T-helper 1 cell (primary cell): ENCODE data around the gene ZG16.
"Not testable (repeated sequence)": the region's sequence is repeated elsewhere in the genome, so short reads cannot be mapped to it uniquely, and the experiment has no call there.

ENCODE experiments used
- DNase-seq, 5 donors: peaks; one replicate each; pipeline ENCODE4 v3.0.0-alpha.2; 2012 to 2020
- total RNA-seq, 4 donors: gene quantifications; one replicate each; lab custom pipeline; 2026; lab: John Stamatoyannopoulos, UW

The ZG16 gene, protein sequence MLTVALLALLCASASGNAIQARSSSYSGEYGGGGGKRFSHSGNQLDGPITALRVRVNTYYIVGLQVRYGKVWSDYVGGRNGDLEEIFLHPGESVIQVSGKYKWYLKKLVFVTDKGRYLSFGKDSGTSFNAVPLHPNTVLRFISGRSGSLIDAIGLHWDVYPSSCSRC
- total RNA-seq, result 0 reads per million in 4 donors

DNA sequence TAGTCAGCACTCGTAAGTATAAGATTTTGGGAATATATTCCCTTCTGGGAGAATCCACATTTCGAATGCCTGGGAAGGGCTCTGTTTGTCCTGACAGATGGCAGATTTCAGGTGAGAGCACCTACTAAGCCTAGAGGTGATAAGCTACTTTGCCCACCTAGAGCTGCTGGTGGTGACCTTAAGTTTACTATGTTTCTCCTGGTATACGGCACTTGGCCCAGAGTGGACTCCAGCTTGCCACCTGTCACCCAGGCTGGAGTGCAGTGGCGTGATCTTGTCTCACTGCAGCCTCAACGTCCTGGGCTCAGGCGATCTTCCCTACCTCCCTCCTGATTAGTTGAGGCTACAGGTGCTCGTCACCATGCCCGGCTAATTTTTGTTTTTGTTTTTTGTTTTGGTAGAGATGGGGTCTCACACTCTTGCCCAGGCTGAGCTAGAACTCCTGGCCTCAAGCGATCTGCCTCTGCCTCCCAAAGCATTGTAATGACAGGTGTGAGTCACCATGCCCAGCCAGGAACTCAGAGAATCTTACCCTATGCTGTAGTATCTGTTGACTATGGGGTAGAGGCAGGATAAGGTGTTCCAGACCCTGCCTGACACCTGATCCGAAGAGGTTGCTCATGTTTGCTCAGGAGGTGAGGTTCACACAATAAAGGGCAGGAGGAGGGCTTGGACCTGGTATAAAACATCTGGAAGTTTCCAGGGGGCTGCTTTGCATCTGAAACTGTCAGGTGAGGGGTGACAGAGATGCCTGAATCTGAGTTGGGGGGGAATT is at the start of gene ZG16:
Gene ZG16, plus strand, starts transcription at position 681 of the 775 bp plus-strand sequence. CDS start 1,011 bp downstream, outside the sequence.
- no peak for DNase-seq

DNA sequence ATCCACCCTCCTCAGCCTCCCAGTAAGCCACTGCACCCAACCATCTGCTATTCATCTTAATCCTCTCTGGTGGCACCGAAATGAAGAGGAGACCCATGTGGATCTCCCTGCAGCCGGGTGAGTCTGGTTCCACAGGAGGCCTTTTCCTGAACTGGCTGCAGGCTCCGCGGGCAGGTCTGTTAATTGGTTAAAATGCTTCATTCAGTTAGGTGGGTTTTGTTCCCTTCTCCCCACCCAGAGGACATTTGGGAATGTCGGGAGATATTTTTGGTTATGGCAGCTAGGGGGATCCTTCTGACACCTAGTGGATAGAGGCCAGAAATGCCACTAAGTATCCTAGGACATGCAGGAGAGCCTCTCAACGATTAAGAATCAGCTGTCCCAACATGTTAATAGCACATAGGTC is 48.9 kb upstream of the ZG16 start:
- DNase-seq, result no peak

DNA sequence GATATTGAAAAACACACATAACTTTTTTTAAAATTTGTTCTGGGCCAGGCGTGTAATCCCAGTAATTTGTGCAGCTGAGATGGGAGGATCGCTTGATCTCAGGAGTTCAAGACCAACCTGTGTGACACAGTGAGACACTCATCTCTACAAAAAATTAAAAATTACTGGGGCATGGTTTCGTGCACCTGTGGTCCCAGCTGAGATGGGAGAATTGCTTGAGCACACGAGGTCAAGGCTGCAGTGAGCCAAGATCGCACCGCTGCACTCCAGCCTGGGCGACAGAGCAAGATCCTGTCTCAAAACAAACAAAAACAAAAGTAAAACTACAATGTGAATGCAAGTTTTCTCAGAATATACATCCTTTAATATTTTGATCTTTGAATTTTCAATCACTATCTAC is 47.4 kb upstream of the ZG16 start:
- DNase-seq, result no peak

DNA sequence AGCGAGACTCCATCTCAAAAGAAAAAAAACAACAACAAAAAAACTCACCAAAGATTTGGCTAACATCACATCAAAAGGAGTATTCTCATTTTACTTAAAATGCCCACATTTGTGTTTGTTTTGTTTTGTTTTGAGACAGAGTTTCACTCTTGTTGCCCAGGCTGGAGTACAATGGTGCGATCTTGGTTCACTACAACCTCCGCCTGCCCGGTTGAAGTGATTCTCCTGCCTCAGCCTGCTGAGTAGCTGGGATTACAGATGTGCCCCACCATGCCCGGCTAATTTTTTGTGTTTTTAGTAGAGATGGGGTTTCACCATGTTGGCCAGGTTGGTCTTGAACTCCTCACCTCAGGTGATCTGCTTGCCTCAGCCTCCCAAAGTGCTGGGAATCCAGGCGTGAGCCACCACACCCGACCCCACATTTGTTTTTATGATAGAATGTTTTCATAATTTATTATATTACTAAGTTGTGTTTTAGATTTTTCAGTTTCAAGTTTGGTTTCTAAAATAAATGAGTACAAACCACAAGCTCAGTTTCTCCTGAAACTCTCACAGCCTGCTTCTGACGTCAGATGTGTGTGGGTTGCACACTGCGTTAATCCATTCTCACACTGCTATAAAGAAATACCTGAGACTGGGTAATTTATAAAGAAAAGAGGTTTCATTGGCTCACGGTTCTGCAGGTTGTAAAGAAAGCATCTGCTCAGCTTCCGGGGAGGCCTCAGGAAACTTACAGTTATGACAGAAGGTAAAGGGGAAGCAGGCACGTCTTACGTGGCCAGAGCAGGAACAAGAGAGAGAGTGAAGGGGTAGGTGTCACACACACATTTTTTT is 46.1 kb upstream of the ZG16 start:
- DNase-seq, result peak in 1 of 5 donors; percentile 80

DNA sequence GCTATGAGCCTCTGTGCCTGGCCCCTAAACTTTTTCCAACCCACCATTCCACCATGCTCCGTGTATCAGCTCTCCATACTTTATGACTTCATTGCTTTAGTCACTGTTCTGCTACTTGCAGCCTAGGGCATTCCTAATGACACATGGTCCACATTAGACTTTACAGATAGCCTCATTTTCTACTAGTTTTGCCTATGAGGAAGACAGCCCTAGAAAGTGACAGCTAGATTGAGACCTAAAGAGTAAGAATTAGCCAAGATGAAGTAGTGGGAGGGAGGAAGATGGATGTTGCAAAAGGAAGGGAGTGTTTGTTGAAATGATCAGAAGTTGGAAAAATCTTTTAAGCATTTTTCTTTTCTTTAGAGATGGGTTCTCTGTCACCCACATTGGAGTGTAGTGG is 43.3 kb upstream of the ZG16 start:
- no peak for DNase-seq

DNA sequence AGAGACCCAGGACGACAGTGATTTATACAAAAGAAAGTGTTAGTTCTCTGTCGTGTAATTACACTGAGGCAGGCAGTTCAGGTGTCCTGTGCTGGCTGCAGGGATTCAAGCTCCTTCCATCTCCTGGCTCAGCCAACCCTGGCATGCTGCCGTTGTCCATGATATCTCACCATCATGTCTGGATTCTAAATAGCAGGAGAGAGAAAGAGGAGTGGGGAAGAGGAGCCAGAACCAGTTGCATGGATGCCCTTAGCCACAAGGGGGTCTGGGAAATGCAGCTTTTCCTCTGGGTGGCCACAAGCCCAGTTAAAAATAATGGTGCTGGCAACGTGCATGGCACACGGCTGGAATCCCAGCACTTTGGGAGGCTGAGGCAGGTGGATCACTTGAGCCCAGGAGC is 41.9 kb upstream of the ZG16 start:
- no peak for DNase-seq

DNA sequence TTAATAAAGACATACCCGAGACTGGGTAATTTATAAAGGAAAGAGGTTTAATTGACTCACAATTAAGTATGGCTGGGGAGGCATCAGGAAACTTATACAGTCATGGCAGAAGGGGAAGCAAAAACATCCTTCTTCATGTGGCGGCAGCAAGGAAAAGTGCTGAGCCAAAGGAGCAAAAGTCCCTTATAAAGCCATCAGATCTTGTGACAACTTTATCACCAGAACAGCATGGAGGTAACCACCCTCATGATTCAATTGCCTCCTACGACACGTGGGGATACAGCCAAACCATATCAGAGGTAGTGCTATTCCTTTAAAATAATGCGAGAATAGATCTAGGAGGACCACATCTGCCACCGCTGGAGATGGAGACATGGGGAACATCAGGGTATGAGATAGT is 41.3 kb upstream of the ZG16 start:
- no peak for DNase-seq

DNA sequence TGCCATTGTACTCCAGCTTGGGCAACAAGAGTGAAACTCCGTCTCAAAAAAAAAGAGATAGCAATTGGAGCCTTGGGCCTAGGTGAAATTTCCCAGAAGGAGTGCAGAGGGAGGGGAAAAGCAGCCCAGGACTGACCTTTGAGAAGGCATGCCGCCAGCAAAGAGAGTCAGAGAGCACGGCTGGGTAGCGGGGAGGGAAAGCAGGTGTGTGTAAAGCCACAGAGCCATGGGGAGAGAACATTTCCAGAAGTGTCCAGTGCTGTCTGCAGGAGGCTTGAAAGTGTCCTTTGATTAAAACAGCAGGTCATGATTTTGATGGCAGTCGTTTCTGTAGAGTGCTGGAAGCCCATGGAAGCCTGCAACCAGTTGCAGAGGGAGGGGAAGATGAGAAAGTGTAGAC is 40.3 kb upstream of the ZG16 start:
- no peak for DNase-seq

DNA sequence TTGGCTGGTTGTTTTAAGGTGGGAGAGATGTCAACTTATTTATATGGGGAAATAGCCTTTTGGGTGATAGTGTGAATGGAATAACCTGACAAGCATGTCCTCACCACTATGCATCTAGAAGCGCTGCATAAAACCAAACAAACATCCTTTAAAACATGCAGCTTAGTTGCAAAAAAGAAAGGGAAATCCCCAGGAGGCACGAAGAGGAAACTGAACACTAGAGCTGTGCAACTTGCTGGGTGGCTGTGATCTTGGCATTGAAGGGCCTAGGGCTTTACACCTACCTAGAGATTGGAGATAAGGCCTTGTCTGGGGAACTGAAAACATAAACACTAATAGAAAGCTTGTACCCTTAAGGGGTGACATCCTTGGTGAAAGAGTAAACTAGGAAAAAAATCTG is 39.5 kb upstream of the ZG16 start:
- DNase-seq, result peak in 4 of 5 donors; percentile 41 to 79 (median 50)

DNA sequence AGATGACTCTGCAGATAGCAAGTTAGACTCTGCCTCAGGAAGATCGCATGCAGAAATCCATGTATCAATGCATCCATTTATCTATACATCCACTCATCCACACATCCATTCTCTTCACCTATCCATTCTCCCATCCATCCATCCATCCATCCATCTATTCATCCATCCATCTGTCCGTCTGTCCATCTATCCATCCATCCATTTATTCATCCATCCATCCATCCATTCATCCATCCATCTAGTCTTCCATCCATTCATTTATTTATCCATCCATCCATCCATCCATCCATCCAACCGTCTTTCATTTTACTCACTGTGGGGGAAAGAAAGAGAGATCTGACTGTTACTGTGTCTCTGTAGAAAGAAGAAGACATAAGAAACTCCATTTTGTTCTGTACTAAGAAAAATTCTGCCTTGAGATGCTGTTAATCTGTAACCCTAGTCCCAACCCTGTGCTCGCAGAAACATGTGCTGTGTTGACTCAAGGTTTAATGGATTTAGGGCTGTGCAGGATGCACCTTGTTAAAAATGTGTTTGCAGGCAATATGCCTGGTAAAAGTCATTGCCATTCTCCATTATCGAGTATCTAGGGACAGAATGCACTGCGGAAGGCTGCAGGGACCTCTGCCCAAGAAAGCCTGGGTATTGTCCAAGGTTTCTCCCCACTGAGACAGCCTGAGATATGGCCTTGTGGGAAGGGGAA is 38.0 kb upstream of the ZG16 start:
- not testable (repeated sequence) for DNase-seq

DNA sequence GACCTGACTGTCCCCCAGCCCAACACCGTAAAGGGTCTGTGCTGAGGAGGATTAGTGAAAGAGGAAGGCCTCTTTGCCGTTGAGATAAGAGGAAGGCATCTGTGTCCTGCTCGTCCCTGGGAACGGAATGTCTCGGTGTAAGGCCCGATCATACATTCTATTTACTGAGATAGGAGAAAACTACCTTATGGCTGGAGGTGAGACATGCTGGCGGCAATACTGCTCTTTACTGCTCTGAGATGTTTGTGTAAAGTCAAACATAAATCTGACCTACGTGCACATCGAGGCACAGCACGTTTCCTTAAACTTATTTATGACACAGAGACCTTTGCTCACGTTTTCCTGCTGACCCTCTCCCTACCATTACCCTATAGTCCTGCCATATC is 37.4 kb upstream of the ZG16 start:
- not testable (repeated sequence) for DNase-seq

DNA sequence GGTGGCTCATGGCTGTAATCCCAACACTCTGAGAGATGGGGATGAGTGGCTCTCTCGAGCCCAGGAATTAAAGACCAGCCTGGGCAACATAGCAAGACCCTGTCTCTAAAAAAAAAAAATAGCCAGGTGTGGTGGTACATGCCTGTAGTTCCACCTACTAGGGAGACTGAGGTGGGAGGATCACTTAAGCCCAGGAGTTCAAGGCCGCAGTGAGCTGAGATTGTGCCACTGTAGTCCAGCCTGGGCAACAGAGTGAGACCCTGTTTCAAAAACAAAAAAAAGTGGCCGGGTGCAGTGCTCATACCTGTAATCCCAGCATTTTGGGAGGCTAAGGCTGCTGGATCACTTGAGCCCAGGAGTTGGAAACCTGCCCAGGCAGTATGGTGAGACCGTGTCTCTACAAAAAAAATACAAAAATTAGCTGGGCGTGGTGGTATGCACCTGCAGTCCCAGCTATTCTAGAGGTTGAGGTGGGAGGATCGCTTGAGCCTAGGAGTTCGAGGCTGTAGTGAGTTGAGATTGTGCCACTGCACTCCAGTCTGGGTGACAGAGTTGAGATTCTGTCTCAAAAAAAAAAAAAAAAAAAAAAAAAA is 35.3 kb upstream of the ZG16 start:
- no peak for DNase-seq

DNA sequence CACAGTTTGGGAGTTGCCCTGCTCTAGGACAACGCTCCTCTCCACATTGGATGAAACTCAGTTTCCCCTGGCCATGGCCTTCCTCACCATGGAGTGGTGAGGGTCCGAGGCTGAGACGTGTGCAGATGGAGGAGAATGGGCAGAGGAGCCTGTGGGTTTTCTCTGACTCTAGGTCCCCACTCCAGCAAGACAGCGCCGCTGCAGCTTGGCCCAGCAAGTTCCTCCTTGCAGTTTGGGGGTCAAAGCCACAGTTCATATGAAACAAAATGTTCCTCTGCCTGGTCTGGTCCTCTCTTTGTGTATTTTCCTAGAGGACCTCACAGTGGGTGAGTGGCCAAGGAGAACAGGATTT is 34.6 kb upstream of the ZG16 start:
- DNase-seq, result no peak

DNA sequence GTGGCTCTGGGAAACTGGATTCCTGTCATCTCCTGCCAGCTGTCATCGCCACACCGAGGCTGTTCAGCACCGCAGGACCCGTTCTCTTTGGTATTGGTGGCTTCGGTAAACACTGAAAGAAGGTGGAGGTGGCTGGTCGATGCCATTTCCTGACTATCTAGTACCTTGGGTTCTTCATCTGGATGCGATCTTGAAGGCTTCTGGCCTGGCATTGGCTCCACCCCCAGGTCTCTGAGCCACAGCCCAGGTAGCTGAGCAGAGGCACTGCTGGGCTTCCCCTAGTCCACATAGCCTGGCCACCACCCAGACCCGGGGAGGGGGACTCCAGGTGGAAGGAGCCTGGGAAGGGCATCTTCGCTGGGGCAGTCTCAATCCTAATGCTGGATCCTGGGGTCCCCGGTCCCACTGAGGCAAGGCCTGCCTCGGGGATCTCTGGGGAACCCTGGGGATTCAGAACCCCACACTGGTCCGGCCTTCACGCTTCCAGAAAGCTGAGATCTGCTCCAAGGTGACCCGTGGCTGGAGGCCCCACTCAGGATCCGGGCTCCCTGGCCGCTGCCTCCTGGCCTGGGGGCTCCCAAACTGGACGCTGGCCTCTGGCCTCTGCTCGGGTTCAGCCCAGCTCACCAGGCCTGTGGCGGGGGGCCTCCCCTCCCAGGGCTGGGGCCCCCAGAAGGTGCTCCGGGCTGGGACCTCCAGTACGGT is 34.1 kb upstream of the ZG16 start:
- DNase-seq, result peak in 4 of 5 donors; percentile 22 to 42 (median 33)

DNA sequence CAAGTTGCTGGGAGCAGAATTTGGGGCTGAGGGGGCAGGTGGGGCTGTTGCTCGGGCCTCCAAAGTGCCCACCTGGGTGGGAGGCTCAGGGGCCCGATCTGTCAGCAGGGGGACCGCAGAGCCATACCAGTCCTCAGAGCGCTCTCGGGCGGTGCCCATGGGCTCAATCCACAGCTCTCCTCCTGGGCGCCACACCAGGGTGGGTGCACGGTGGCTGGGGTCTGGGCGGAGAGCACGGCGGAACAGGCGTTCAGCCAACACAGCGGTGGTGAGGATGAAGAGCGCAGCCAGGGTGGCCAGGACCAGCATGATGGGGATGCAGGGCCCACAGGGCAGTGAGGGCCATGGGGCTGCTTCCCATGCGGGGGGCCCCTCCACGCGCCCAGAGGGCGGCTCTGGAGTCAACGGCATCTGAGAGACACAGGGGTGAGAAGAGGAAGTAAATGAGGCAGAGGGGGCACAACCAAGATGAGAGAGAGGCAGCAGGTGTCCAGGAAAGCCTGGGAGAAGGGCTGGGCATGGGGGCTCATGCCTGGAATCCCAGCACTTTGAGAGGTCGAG is 33.4 kb upstream of the ZG16 start:
- DNase-seq, result peak in 1 of 5 donors; percentile 4

DNA sequence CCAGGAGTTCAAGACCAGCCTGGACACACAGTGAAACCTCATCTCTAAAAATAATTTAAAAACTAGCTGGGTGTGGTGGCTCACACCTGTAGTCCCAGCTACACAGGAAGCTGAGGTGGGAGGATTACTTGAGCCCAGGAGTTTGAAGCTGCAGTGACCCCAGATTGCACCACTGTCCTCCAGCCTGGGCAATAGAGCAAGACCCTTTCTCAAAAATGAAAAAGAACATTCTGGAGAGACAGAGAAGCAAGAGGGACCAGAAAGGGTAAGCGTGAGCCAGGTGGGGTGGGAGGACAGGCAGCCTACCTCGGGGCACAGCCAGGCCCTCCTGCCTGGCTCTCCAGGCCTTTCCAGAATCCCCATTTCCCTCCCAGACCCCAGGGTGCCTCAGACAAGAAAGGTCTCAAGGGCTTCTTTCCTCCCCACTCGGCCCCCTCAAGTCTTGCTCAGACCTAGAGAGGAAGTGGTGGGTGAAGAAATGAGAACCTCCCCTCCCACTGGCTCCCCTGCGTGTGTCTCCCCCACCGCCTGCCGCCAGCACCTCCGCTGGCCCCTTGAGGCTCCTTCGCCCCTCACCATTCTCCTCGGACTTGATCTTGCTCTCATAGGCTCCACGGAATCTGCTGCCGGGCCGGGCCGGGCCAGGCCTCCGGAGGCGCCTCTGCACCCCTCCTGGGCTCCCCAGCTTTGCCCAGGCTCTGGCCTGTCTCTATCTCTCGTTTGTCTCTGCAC is 32.8 kb upstream of the ZG16 start:
- peak in 3 of 5 donors; percentile 25 to 64 (median 26) for DNase-seq

DNA sequence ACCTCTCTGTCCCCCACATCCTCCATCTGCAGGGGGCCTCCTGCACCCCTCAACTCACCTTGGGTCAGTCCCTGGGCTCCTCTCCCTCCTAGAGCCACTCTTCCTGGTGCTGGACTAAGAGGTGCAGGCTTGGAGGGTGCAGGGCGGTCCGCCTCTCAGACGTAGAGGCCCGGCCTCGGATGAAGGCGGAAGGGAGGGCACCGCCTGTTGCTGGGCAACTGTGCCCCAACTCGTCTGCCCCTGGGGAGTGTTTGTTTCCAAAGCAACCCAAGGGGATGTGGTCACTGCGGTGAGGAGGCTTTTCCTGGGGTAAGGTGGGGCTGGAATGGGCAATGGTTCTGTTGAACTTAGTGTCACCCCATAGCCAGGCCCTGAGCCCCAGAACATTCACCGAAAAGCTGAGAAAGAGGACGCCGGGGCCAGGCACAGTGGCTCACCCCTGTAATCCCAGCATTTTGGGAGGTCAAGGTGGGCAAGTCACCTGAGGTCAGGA is 32.2 kb upstream of the ZG16 start, which contains the start of gene C16orf54:
Gene C16orf54, minus strand, starts transcription at position 138 of the 493 bp plus-strand sequence. CDS start 1,039 bp downstream, outside the sequence.
- peak; percentile 85 to 96 (median 93) for DNase-seq

DNA sequence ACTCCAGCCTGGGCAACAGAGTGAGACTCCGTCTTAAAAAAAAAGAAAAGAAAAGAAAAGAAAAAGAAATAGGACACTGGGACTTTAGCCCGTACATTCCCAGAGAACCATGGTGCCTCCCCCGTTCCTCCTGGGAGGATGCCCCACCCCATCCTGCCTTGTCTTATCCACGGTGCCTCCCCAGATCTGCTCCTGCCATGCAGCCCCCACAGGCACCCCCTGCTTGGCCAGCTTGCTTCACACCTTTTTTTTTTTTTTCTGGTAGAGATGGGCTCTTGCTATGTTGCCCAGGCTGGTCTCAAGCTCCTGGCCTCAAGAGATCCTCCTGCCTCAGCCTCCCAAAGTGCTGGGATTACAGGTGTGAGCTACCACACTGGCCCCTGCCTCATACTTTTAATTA is 31.5 kb upstream of the ZG16 start:
- peak in 1 of 5 donors; percentile 4 for DNase-seq

DNA sequence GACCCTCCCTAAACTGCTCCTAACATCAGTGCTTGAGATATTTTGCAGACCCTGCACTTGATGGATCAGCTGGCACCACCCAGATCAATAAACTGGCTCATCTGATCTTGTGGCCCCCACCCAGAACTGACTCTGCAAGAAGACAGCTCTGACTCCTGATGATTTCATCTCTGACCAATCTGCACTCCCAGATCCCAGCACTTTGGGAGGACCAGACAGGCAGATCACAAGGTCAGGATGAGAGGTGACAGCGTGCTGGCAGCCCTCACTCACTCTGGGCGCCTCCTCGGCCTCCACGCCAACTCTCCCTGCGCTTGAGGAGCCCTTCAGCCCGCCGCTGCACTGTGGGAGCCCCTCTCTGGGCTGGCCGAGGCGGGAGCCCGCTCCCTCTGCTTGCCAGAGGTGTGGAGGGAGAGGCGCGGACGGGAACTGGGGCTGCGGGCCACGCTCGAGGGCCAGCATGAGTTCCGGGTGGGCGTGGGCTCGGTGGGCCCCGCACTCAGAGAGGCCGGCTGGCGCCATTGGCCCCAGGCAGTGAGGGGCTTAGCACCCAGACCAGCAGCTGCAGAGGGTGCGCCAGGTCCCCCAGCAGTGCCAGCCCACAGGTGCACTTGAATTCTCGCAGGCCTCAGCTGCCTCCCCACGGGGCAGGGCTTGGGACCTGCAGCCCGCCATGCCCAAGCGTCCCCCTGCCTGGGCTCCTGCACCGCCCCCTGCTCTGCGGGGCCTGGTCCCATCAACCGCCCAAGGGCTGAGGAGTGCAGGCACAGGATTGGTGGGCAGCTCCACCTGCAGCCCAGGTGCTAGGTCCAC is 29.9 kb upstream of the ZG16 start:
- DNase-seq, result no peak

DNA sequence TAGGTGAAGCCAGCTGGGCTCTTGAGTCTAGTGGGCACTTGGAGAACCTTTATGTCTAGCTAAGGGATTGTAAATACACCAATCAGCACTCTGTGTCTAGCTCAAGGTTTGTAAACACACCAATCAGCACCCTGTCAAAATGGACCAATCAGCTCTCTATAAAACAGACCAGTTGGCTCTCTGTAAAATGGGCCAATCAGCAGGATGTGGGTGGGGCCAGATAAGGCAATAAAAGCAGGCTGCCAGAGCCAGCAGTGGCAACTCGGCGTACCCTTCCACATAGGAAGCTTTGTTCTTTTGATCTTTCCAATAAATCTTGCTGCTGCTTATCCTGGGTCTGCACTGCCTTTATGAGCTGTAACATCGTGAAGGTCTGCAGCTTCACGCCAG is 29.3 kb upstream of the ZG16 start:
- not testable (repeated sequence) for DNase-seq
